ENCODE results near the gene TCF4.
A peak's percentile ranks its signal among the peaks of the same experiment; 100 is the strongest.

TCF4 gene

DNA sequence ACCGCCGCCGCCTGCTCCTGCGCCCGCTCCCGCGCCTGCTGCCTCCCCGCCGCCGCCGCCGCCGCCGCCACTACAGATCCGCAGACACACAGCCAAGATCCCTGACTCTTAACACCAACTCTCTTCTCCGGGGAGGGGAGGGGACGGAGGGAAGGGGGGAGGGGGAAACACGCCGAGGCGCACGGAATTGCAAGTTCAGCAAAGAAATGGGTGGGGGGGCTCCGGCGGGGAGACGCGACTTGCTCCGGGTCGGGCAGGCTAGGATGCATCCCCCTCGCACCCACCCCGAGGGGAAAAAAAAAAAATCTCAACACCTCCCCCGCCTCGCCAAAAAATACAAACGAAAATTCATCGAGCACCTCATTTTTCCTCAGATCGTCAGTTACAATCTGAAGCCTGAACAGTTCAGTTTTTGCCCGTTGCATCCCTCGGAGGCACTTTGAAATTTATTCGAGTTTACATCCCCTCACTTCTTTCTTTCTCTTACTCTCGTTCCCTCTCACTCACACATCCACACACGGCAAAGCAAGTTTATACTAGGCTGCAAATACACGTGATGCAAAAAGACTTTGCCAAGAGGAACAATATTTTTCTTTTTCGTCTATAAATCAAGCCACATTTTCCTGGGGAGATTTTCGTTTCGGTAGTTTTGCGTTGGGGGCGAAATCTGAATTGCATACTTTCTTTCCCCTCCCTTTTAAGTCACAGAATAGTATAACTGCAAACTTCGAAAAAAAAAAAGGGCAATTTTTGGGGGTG lies at the start of gene TCF4:
TCF4 (minus strand) TSS at position 82 of the 759 bp plus-strand sequence. CDS start 1,076 bp downstream, outside the sequence.
- DNase-seq: no peak

DNA sequence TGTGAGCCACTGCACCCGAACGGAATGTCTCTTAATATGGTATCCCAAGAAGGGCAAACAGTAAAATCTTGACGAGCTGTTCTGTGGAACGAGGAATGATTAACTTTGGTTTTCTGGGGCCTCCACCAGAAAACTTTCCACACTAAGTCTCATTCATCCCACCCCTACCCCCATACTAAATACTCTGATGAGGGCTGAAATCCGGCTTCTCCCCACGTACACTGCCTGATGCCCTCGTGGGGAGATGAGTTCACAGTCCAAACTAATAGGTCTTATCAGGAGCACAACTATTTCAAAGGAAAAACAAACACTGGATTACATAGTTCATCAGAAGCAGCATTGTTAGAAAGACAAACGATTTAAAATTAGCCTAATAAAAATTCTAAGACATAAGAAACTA lies 49.2 kb upstream of the TCF4 start:
- no peak for DNase-seq

GRCh38 chr18:55635439-55635838 lies 47.4 kb upstream of the TCF4 start:
- no peak for DNase-seq

GRCh38 chr18:55634545-55634944 lies 46.6 kb upstream of the TCF4 start:
- no peak for DNase-seq

GRCh38 chr18:55633032-55633431 lies 45.0 kb upstream of the TCF4 start:
- DNase-seq: no peak

- DNase-seq: no peak
Measured at GRCh38 chr18:55629133-55629532, 41.1 kb upstream of the TCF4 start.

DNA sequence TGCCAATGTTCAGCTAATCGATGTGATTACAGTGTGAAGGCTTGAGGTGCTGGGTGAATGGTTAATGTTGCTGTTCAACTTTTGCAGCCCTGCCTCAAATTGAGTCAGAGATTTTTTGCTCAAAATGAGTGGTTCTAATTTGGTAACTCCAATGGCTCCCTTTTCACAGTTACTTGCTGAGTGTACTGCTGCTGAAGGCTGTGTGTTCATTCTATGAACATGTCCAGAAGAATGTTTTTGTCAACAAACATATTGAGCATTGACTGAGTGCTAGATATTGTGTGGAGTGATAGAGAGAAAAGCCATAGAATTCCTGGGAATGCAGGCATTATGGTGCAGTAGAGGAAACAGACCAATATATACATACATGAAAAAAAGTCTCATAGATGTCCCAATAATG lies 39.0 kb upstream of the TCF4 start:
- DNase-seq: no peak

DNA sequence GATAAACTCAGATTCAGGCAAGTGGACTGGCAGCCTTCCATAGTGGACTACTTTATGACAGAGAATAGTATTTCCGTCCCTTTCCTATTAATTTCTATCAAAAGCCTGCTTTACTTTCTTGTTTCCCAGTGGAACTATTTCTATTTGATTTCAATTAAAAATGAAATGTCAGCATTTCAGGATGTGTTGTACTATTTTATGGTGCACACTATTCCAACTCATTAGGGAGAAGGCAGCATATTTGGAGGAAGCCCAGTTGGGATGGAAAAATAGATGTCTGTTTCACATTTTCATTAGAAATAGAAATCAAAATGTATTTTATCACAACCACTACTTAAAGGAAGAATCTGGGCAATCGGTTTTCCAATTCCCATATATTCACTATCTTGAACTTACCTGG lies 37.9 kb upstream of the TCF4 start:
- no peak for DNase-seq

DNA sequence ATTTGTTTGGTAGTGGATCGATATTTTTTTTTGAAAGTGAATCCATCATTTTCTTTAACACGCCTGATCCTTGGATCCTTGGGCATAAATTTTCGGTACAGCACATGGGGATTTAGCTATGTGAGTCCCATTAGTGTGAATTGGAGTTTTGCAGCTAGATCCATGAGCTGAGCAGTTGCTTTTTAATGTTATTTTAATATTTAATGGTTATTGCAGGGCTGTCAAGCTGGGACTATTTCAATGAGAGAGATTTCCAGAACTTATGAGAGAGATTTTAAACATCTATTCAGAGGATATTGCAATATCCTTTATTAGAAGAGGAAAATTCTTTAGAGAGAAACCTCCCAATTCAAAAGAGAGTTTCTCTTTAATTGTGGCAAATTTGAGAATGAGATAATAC lies 35.6 kb upstream of the TCF4 start:
- no peak for DNase-seq

DNA sequence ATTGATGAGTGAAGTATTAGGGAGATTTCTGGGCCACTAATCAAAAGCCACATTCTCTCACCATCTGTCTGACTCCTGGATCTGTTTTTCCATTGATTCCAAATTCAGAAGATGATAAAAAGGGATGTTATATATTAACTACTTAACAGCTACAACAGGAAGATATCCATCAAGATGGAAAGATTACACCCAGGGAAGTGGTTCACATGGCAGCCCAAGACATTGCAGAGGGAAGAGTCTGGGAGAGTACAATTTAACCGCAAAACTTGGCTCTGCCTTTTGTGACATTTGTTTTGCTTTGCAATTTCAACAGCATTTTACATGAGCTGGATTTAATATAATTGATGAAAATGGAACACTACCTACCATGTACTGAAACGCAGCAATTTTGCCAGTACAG lies 22.5 kb upstream of the TCF4 start:
- no peak for DNase-seq

DNA sequence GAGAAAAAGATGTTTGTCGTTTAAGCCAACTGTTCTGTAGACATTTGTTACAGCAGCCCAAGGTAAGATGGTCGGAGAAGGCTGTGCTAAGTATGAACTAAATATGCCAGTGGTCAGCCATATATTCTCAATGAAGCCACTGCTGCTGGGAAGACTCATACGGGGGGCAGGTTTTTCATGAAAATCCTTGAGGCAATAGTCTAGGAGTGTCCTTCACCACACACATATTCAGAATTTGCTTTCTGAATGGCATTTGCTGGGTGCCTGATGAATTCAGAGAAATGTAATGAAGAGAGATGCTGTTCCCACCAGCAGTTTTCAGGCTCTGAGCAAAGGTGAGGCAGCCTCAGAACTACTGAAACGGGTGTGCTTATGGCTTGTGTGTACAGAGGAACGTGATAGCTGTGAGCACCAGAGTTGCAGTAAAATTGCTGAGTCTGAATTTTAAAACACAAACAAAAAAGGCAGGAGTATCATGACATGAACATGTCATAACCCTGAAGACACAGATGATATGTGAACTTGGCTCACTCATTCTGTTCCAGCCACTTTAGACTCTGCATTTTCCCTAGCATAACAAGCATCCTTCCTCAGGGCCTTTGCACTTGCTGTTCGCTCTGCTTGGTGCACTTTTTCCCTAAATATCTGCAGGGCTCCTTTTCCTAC lies 21.3 kb upstream of the TCF4 start:
- no peak for DNase-seq

- DNase-seq: no peak
Measured at GRCh38 chr18:55608497-55608896, 20.5 kb upstream of the TCF4 start.

- DNase-seq: no peak
Measured at GRCh38 chr18:55607773-55608172, 19.8 kb upstream of the TCF4 start.

DNA sequence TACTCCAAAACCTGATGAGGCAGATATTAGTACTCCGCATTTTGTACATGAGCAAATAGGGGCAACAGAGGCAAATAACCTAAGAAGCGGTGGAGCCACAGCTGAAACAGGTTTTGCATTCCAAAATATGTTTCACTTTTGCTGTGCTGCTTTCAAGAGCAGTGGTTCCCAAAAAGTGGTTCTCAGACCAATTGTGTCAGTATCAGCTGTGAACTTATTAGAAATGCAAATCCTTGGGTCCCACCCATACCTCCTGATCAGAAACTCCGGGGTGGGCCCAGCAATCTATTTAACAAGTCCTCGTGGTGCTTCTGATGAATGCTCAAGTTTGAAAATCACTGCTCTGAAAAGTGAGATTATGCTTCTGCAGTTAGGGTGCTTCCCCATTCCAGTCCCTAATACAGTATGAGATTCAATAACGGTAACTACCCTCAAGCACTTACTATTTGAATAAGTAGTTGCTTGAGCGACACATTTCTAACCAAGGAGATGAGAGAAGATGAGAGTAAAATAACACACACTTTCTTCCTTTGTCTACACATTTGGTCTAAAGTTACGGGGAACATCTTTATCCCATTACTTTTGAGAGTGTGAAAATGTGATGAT lies 17.8 kb upstream of the TCF4 start:
- no peak for DNase-seq

DNA sequence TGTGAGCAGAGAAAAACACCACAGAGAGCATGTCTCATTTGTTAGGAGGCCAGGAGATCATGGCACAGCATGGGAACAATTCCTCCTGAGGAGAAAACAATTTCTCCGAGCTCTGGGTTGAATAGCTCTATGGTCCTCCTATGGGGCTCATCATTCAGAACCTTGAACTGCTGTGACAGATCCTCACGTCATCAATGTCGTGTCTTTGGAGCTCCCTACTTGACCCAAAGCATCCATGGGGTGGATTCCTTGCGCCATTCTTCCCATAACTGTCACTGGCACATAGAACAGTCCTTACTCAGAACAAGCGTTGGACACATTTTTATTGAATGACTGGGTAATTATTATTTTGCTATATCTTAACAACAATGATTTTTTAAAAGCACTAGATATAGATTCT lies 15.8 kb upstream of the TCF4 start:
- DNase-seq: no peak

DNA sequence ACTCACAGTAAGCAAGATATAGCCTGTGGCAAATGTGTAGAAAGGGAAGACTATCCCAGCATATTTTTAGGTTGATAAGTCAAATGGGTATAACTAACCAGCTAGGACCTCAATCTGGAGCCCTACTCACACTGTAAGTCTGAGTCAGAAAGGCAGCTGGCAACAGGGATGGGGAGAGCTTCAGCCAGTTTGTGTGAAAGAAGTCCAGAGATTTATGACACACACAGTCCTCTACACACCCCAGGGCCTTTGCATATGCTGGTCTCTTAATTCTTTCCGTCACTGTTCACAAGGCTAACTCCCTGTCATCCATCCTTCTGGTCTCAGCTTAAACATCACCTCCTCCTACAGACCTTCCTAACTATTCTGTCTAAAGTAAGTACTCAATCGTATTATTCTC lies 5.9 kb upstream of the TCF4 start:
- no peak for DNase-seq

DNA sequence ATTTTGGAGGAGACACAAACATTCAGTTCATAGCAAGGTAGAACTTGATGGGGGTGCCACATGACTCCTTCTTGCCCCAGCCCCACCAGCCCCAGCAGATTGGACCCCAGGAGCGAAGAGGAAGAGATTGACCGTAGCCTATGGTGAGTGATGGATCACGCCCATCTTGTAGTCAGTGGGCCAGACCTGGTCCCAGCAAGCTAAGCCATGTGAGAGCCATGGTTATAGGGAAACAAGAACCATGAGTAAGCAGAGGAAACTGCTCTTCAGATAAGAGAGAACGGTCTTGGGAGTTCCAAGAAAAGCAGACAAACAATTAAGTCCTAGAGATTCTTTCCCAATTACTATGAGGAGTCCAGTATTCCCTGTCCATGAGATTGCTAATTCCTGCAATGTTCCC lies 4.6 kb upstream of the TCF4 start:
- no peak for DNase-seq

- no peak for DNase-seq
Measured at GRCh38 chr18:55592106-55592505, 4.1 kb upstream of the TCF4 start.

DNA sequence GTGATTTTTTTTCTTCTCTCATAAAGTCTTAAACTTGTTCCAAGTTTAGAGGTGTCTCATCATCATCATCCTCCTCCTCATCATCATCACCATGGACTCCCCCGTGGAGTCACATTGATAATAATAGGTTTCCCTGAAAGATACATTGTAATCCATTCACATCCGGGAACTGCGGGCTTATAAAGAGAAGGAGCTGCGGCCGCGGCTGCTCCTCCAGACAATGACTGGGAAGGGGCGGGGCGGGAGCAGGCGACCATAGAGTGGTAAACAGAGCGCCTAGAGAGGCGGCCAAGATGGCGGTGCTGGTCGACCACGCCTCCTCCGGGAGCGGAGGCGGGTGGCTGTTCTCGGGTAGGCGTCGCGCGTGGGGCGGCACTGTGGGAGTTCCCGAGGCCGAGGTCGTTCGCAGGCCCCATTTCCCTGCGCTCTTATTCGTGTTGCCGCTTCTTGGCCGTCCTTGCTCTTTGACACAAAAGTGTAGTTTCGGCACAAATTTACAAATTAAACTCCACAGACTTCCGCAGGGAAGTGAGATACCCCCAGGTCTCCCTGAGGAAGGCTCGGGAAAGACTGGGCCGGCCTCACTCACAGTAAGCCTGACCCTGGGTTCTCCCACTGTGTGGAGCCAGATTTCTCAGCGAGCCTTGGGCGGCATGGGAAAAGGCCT lies 1.8 kb upstream of the TCF4 start:
- peak; percentile 10 to 72 for DNase-seq

GRCh38 chr18:55588870-55589595 lies 1.0 kb upstream of the TCF4 start:
- no peak for DNase-seq

DNA sequence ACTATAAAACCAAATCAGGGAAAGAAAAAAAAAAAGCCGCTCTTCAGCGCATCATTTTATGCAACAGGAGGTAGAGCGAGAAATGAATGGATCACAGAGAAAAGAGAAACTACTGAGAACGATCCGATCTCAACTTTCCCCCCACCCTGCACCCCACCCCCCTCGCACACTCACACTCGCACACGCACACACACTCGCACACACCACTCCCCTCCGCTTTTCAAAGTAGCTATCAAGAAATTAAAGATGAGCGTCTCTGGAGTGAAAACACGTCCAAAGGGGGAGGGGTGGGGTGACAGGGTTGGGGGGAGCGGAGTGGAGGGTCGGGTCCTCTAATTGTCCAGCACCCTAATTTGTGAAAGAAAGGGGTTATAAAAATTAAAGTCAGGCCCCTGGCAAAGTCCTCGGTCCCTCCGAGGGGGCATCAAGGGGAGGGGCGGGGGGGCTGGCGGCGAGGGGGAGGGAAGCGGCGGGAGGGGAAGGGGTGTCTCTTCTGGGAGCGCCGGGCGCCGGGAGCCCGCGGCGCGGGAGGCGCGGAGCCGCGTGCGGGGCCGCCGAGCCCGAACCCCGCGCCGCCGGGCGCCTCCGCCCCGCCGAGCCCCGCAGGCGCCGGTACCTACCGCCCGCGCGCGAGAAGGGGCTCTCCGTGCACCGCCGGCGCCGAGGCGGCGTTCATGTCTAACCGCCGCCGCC lies 428 bp downstream of the TCF4 start:
- no peak for DNase-seq

- DNase-seq: no peak
Measured at GRCh38 chr18:55585920-55586561, 2.0 kb downstream of the TCF4 start.

Data from cerebellar nuclear complex (tissue), 1 donor.